Activated naive CD4-positive, alpha-beta T cell treated with Interleukin-2 at 50 U/mL for 16 hours (primary cell): Measurements from ENCODE around the gene INPP5E.

Experiments
- DNase-seq: peaks from one replicate; pipeline ENCODE4 v3.0.0-alpha.2; 2020

INPP5E gene

GRCh38 chr9:136439481-136440408 lies at the start of gene INPP5E:
TSS of gene INPP5E (minus strand) at chr9:136439845. CDS start at chr9:136439419, 426 bp downstream.
- peak; percentile 85 for DNase-seq

- DNase-seq: peak; percentile 77
These were observed 48.9 kb upstream of the INPP5E start for GRCh38 chr9:136488247-136489214.

GRCh38 chr9:136487672-136488071 lies 48.0 kb upstream of the INPP5E start:
- DNase-seq: no peak

- no peak for DNase-seq
These were observed 47.4 kb upstream of the INPP5E start for GRCh38 chr9:136486823-136487620.

GRCh38 chr9:136486131-136486530 lies 46.5 kb upstream of the INPP5E start:
- DNase-seq: no peak

GRCh38 chr9:136485049-136486045 lies 45.7 kb upstream of the INPP5E start:
- DNase-seq: peak; percentile 85

- DNase-seq: peak; percentile 9
These were observed 44.8 kb upstream of the INPP5E start for GRCh38 chr9:136484153-136485048.

GRCh38 chr9:136483589-136484152 lies 44.0 kb upstream of the INPP5E start:
- DNase-seq: peak; percentile 94

- DNase-seq: peak; percentile 99
These were observed 43.3 kb upstream of the INPP5E start, which contains the start of gene SEC16A for GRCh38 chr9:136482793-136483588. TSS of gene SEC16A (minus strand) at chr9:136483040. CDS start at chr9:136477615, 5,425 bp downstream.

GRCh38 chr9:136482046-136482792 lies 42.6 kb upstream of the INPP5E start:
- DNase-seq: peak; percentile 28

GRCh38 chr9:136481558-136481957 lies 41.9 kb upstream of the INPP5E start:
- no peak for DNase-seq

- DNase-seq: no peak
These were observed 36.9 kb upstream of the INPP5E start for GRCh38 chr9:136476369-136477150.

GRCh38 chr9:136474974-136475865 lies 35.6 kb upstream of the INPP5E start:
- DNase-seq: no peak

GRCh38 chr9:136474021-136474640 lies 34.5 kb upstream of the INPP5E start:
- DNase-seq: no peak

- DNase-seq: no peak
These were observed 33.7 kb upstream of the INPP5E start for GRCh38 chr9:136473354-136473721.
